ENCODE results near the gene ZNF580. TPM values are rescaled to one million over a fixed set of nuclear protein-coding genes. Genes with fewer than 3 reads are reported as not detected.

Gene ZNF580
- total and polyA plus RNA-seq, 2 of the 13 experiments (the other 11 are each of a cell fraction or from before 2014, with no cell fraction given) = 4.4 to 6.0 TPM

DNA sequence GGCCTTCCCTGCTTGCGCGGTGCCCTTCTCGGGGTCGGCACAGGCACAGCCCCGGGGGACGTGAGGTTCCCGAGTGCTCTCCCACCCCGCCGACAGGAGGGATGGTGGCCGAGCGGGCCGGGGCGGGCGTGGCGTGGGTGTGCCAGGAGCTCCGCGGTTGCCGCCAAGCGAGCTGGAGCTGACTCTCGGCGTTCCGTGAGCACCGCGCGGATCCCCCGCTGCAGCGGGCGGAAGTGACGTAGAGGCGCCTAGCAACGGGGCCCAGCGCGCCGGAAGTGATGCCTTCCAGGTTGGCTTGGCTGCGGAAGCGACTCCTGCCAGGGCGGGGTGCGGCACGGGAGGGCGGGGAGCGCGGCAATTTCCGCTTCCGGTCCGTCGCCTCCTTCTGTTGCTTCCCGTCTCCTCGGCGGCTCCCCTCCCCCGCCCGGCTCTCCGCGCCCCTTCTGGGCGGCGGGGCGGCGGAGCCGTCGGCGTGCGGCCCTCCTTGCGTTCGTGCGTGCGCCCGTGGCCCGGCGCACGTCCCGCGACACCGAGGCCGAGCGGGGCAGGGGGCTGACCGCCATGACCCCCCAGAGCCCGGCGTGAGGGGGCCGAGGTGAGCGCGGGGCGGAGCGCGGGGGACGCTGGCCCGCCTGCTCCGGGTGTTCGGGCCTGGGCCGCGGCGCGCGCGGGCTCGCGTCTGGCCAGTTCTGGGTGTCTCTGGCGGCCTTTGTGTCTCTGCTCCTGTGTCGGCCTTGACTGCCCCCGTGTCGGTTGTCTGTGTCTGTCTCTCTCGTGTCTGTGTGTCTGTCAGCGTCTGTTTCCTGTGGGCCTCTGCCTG lies 34.2 kb downstream of the ZNF580 start, which contains the start of gene EPN1 (continued):
- TF ChIP-seq THYN1 (CRISPR knock-in tag; IDR thresholded peaks at IDR 0.05; ENCODE audit: borderline replicate concordance, low read depth) = no peak
- no peak for TF ChIP-seq GFI1 (CRISPR knock-in tag; IDR thresholded peaks at IDR 0.05; ENCODE audit: borderline replicate concordance)
- TF ChIP-seq KDM5A (IDR thresholded peaks at IDR 0.05; ENCODE audit: borderline replicate concordance, low read length) = peak; percentile 71
- no peak for TF ChIP-seq MLLT10 (CRISPR knock-in tag; IDR thresholded peaks at IDR 0.05)
- peak; percentile 56; the same call in 1 of the 2 replicates for TF ChIP-seq ZNF326 (CRISPR knock-in tag; IDR thresholded peaks at IDR 0.05; ENCODE audit: borderline replicate concordance)
- 0 out of 2 replicates have a peak, but pooled peaks have one; percentile 72 for TF ChIP-seq PAX8 (CRISPR knock-in tag; IDR thresholded peaks at IDR 0.05; ENCODE audit: borderline replicate concordance)
- TF ChIP-seq SMARCC2 (IDR thresholded peaks at IDR 0.05) = no peak
- TF ChIP-seq ZNF138 (CRISPR knock-in tag; IDR thresholded peaks at IDR 0.05; ENCODE audit: low read depth) = peak; percentile 63; the same call in 1 of the 2 replicates
- TF ChIP-seq HNRNPL (IDR thresholded peaks at IDR 0.05; ENCODE audit: low read depth, low read length) = no peak
- no peak for TF ChIP-seq ZNF598 (CRISPR knock-in tag; IDR thresholded peaks at IDR 0.05; ENCODE audit: borderline replicate concordance)
- no peak for TF ChIP-seq ZNF510 (CRISPR knock-in tag; IDR thresholded peaks at IDR 0.05; ENCODE audit: low read depth)
- TF ChIP-seq TOPORS (CRISPR knock-in tag; IDR thresholded peaks at IDR 0.05) = no peak
- no peak for TF ChIP-seq SP140L (CRISPR knock-in tag; IDR thresholded peaks at IDR 0.05; ENCODE audit: borderline replicate concordance)
- no peak for TF ChIP-seq ARNT (IDR thresholded peaks at IDR 0.05)
- TF ChIP-seq GPN1 (CRISPR knock-in tag; IDR thresholded peaks at IDR 0.05; ENCODE audit: borderline replicate concordance) = no peak
- TF ChIP-seq ZNF451 (CRISPR knock-in tag; IDR thresholded peaks at IDR 0.05) = no peak
- TF ChIP-seq IRX3 (CRISPR knock-in tag; IDR thresholded peaks at IDR 0.05; ENCODE audit: borderline replicate concordance, low read depth) = no peak
- no peak for TF ChIP-seq TGIF2 (CRISPR knock-in tag; IDR thresholded peaks at IDR 0.05)
- TF ChIP-seq ZBTB21 (CRISPR knock-in tag; IDR thresholded peaks at IDR 0.05) = 0 out of 2 replicates have a peak, but pooled peaks have one; percentile 60
- TF ChIP-seq NFE2 (CRISPR knock-in tag; IDR thresholded peaks at IDR 0.05) = no peak
- TF ChIP-seq ZNF382 (CRISPR knock-in tag; IDR thresholded peaks at IDR 0.05; ENCODE audit: borderline replicate concordance) = no peak
- TF ChIP-seq IKZF5 (CRISPR knock-in tag; IDR thresholded peaks at IDR 0.05) = no peak
- TF ChIP-seq ZMAT5 (CRISPR knock-in tag; IDR thresholded peaks at IDR 0.05; ENCODE audit: borderline replicate concordance, low read depth) = no peak
- TF ChIP-seq MYNN (CRISPR knock-in tag; IDR thresholded peaks at IDR 0.05; ENCODE audit: low read depth) = no peak
- TF ChIP-seq ATF7 (IDR thresholded peaks at IDR 0.05) = no peak
- TF ChIP-seq ATF7 (CRISPR knock-in tag; IDR thresholded peaks at IDR 0.05) = no peak
- no peak for TF ChIP-seq JUNB (CRISPR knock-in tag; IDR thresholded peaks at IDR 0.05; ENCODE audit: borderline replicate concordance)
- TF ChIP-seq POLR2G (IDR thresholded peaks at IDR 0.05; ENCODE audit: low read depth, low read length) = peak; percentile 87
- TF ChIP-seq ZEB1 (IDR thresholded peaks at IDR 0.05; ENCODE audit: insufficient replicate concordance, low read depth) = no peak
- TF ChIP-seq ZNF562 (CRISPR knock-in tag; IDR thresholded peaks at IDR 0.05; ENCODE audit: borderline replicate concordance) = no peak
